Measurements from ENCODE around the gene PRKCA.

GRCh38 chr17:66283971-66284370 lies 18.4 kb upstream of the PRKCA start:
- no peak for TF ChIP-seq RARB (CRISPR knock-in tag; IDR thresholded peaks at IDR 0.05)
- TF ChIP-seq TSHZ2 (CRISPR knock-in tag; IDR thresholded peaks at IDR 0.05) = no peak
- no peak for TF ChIP-seq SNAI2 (CRISPR knock-in tag; IDR thresholded peaks at IDR 0.05)
- no peak for TF ChIP-seq CREB5 (CRISPR knock-in tag; IDR thresholded peaks at IDR 0.05; ENCODE audit: low read depth)
